Suprapubic skin (tissue), 3 donors: ENCODE measurements around the gene NTSR1.

ENCODE experiments used
- CTCF ChIP-seq, 2 donors: fragments of 200-600 bp in 1 of 2; fragments of 450-650 bp in 1 of 2; sonication (generic) in 1 of 2; IDR thresholded peaks; one replicate each; pipeline ENCODE4 v1.5.1; 2016 to 2019; ENCODE audit warnings: antibody characterized with exemption in 2 of 2, mild to moderate bottlenecking in 1 of 2, moderate library complexity in 1 of 2
- EP300 ChIP-seq: sonication (generic); formaldehyde crosslinking; IDR thresholded peaks from one replicate; pipeline ENCODE4 v1.6.1; 2017; ENCODE audit warnings: antibody characterized with exemption

- no peak for TF ChIP-seq EP300
- TF ChIP-seq CTCF (IDR thresholded peaks at IDR 0.05): no peak
Observed at GRCh38 chr20:62735331-62735821, 26.7 kb downstream of the NTSR1 start.
